COLO829 (cell line): ENCODE measurements around the gene PKD1.

ENCODE experiments used
- DNase-seq: peaks from one replicate; pipeline ENCODE4 v3.0.0; 2012; ENCODE audit warnings: low spot score

The PKD1 gene

DNA sequence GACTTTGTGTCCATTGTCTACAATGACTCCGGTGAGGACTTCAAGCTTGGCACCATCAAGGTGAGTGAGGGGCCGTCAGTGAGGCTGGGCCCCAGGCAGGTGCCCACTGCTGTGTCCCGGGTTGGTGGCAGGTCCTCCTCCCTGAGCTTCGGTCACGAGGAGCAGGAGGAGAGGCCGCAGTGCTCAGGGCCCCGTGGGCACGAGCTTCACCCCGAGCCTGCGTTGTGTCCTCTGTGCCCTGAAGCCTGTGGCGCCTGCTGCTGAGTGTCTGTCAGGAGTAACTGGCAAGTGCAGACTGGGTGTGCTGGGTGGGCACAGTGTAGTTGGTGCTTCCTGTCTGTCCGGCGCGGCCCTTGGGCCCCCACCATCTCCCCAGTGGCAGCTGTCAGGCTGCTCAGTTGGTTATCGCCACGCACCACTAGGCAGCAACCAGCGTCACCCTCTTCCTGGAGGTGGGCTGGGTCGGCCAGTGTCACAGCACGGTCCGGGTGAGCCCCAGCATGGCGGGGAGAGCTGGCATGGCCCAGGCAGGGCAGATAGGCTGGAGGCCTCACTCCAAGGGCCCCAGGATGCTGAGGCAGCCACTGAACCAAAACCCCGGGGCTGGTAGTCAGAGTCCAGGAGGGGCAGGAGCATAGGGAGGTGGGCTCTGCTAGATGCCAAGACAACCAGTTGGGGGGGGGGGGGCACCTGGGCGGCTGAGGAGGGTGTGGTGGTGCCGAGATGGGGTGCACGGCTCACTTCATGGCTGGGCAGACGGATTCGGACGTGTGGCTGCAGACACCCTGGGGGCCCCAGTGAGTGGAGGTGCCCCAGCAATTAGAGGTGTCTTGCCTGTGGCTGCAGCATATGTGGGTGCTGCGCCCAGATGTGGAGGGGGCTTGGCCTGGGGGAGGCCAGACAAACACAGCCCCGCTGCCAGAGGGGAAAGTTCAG lies 48.6 kb downstream of the PKD1 start:
- DNase-seq = no peak

DNA sequence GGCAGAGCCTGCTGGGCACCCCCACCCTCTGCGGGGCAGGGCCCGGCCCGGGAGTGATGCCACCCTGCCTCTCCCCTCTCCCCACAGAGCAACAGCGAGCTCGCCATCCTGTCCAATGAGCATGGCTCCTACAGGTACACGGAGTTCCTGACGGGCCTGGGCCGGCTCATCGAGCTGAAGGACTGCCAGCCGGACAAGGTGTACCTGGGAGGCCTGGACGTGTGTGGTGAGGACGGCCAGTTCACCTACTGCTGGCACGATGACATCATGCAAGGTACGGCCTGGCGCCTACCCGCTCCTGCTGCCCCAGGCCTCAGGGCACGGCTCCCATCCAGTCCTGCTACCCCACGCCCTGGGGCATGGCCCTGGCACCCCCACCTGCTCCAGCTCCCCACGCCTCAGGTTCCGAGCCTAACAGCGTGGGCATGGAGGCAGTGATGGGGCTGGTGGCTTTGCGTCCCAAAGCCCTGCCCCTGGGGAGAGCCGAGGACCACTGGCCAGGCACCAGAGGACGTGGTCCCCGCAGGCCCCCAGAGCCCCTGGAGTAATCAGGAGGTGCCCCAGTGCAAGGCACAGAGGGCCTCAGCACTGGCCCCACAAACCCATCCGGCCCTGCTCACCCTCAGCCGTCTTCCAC lies 49.5 kb downstream of the PKD1 start:
- no peak for DNase-seq

DNA sequence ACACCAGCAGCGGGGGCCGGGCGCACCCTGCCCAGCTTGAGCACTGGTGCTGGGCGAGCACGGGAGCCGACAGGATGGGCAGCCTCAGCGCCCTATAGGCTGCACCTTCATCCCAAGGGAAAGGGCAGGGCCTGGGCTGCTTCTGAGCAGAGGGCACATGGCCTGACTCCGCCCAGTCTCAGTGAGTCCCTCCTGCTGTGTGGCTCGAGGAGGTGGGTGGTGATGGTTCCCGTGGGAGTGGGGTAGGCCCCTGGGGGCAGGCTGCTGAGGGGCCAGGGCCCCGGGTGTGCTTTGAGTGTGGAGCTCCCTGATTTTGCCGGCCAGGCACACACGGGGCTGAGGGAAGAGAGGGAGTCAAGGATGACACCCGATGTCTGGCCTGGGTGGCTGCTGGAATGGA lies 50.0 kb downstream of the PKD1 start:
- peak; percentile 25 for DNase-seq

DNA sequence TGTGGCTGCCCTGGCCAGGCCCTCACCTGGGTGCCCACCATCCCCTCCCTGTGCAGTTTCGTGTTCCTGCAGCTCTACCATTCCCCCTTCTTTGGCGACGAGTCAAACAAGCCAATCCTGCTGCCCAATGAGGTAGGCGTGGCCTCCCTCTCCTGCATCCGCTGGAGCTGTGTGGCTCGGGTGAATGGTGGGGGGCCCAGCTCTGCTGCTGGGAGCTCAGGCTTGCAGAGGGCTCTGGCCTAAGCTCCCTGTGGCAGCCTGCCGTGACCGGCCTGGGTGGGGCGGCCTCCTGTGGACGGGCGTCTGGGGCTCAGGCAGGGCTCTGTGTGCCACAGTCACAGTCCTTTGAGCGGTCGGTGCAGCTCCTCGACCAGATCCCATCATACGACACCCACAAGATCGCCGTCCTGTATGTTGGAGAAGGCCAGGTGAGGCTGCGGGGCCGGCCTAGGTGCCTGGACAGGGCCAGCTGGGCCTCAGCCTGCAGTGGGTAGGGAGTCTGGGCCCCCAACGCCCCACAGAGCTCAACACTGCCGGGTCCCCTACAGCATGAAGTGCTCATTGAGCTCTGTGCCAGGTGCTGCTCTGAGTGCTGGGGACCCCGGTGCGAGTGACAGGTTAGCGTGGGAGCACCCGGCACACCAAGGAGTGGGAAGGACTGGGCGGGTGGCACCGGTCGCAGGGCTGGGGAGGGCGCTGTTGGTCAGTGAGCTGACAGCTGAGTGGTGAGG lies 50.6 kb downstream of the PKD1 start:
- DNase-seq = no peak

DNA sequence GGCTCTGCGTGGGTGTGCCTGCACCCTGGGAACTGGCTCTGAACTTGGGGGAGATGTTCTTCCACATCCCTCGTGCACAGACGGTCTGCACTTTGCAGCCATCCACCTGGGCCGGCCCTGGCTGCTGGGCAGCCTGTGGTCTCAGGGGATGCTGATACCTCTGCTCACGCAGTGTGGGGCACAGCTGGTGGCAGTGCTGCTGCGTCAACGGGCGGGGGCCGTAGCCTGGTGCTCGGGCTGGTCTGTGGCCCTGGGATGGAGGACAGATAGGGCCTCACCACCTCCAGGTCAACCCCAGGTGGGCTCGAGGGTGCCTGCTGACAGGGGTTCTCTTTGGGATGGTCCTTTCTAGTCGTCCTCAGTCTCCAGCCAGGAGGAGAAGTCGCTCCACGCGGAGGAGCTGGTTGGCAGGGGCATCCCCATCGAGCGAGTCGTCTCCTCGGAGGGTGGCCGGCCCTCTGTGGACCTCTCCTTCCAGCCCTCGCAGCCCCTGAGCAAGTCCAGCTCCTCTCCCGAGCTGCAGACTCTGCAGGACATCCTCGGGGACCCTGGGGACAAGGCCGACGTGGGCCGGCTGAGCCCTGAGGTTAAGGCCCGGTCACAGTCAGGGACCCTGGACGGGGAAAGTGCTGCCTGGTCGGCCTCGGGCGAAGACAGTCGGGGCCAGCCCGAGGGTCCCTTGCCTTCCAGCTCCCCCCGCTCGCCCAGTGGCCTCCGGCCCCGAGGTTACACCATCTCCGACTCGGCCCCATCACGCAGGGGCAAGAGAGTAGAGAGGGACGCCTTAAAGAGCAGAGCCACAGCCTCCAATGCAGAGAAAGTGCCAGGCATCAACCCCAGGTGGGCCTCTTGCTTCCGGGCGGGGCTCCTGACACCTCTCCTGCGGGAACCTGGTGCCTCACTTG lies 51.6 kb downstream of the PKD1 start:
- no peak for DNase-seq

DNA sequence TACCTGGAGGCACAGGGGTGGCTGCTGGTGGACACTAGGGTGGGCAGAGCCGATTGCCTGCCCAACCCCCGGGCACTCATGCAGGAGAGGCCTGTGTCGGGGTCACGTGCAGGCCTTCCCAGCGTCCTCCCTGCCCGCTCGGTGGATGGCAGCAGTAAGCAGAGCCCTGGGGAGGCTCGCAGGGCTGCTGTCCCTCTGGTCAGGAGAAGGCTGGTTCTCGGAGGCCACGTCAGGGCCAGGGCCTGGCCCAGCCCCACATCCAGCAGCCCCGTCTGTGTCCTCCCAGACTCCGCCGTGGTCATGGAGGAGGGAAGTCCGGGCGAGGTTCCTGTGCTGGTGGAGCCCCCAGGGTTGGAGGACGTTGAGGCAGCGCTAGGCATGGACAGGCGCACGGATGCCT lies 52.3 kb downstream of the PKD1 start:
- DNase-seq = no peak

DNA sequence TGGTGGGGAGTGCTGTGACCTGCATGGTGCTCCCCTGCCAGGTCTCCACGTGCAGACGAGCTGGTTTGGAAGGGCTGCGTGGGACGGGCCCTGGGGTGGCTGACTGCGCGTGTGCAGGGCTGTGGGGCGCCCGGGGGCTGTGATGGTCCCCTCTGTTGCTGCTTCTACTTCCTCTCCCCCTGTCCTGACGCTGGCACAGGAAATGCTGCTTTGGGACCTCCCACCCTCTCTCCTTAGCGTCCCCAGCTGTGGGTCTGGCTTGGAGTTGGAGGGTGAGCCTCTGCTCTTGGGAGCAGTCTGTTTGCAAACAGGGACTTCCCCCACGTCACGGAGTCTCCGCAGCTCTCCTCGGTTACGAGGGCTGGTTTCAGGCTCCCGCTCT lies 52.7 kb downstream of the PKD1 start:
- DNase-seq = no peak

DNA sequence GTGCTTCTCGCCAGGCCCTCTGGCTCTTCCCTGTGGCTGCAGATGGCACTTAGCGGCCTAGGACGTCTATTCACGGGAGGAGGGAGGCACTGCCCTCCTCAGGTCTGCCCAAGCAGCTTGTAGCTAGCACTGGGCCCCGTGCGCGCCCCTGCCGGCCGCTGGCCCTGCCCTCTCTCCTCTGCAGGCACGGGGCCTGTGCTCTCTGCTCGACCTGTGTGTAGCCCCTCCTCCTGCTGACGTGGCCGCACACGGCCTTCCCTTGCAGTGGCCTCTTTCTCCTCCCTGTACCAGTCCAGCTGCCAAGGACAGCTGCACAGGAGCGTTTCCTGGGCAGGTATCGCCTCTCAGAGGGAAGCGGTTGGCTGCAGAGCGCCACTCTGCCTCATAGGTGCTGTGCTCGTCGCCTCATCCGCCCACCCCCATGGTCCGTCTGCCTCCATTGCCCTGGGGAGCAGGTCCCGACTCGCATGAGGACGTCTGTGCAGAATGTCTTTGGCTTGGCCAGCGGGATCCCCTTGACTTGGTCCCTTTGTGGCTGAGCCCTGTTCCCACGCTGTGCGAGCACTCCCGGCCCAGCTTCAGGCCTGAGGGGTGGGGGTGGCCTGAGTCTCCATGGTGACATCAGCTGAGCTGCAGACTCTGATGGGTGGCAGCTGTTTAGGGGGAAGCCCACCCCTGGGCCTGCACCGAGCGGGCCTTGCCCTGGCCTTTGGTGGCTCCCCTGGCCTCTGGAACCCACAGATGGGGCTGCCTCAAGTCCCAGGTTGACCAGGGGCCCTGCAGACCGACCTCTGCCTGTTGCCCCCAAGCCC lies 53.3 kb downstream of the PKD1 start:
- DNase-seq = no peak

DNA sequence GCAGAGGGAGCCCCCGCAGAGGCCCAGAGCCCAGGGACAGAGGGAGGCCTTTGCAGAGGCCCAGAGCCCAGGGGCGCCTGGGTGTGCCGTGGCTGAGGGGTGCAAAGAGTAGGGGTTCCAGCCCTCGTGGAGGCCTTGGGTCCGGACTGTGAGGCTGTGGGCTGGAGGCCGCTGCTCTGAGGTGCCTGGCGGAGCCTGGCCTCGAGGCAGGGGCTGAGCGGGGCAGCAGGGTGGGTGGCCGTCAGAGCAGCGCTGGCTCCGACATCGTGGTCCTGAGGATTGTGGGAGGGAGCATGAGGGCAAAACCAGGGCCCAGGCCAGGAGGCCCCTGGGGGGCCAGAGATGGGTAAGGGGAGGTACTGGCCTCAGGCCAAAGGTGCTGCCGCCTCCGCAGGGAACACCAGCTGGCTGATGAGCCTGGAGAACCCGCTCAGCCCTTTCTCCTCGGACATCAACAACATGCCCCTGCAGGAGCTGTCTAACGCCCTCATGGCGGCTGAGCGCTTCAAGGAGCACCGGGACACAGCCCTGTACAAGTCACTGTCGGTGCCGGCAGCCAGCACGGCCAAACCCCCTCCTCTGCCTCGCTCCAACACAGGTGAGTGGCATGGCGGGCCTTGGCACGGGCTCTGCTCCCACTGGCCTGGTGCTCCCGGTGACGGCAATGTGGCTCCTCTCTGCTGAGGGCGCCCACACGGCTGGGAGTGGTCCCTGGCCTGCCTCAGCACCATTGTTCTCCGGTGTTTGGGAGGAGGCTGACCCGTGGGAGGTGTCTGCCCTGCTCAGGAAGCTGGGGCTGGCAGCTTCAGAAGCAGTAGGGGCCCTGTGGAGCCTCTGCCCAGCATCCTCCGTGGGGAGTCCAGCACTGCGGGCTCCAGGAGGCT lies 54.3 kb downstream of the PKD1 start:
- no peak for DNase-seq

DNA sequence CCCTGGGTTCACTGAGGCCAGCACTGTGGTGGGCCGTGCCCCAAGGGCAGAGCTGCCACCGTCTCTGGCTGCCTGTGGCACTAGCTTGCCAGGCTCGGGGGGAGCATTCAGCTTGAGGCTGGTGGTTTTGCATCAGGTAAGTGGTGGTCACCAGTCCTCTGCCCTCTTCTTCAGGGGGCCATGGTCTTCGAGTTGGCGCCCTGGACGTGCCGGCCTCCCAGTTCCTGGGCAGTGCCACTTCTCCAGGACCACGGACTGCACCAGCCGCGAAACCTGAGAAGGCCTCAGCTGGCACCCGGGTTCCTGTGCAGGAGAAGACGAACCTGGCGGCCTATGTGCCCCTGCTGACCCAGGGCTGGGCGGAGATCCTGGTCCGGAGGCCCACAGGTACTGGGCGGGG lies 55.7 kb downstream of the PKD1 start:
- no peak for DNase-seq

DNA sequence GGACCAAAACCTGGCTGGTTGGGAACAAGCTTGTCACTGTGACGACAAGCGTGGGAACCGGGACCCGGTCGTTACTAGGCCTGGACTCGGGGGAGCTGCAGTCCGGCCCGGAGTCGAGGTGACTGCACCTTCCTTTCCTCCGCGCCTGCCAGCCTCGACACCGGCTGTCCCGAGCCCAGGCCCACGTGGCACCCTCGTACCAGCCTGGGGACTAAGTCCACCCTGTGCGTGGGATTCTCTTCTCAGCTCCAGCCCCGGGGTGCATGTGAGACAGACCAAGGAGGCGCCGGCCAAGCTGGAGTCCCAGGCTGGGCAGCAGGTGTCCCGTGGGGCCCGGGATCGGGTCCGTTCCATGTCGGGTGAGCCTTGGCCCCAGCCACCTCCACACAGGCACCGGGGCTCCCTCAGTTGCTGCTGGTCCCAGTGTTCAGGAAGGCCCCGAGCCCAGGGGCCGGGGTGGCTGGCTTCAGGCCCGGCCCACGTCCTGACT lies 56.3 kb downstream of the PKD1 start:
- DNase-seq = no peak

DNA sequence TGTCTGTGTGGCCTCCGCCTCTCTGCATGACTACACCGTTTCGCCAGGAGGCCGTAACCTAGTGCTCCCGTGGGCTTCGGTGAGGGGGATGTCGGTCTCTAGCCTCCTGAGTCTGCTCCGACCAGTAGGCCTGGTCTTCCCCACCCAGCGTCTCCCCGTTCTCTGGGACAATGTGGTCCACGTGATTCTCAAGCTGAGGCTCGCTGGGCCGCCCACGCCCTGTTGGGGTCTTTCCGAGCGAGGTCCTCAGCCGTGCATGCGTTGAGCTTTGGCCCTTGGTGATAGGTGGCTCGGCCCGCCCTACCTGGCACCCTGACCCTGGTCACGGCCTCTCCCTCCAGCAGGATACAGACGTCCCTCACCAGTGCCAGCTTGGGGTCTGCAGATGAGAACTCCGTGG lies 57.0 kb downstream of the PKD1 start:
- no peak for DNase-seq

DNA sequence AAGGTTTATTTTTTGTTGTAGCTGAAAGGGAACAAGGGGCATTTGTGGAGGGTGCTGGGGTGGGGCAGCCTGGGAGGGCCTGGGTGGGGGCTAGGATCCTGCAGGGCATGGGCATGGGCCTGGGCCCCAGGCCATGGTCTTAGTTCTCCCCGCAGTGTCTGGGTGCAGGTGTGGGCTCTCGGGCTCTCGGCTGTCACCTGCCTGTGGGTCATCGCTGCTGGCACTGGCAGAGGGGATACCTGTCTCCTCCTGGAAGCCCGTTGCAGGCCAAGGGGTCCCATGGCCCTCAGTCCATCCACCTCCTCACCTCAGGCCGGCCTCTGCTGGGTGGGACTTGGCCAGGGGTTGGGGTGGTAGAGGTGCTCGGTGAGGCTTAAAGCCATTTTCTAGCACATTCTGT lies 57.6 kb downstream of the PKD1 start:
- DNase-seq = no peak

DNA sequence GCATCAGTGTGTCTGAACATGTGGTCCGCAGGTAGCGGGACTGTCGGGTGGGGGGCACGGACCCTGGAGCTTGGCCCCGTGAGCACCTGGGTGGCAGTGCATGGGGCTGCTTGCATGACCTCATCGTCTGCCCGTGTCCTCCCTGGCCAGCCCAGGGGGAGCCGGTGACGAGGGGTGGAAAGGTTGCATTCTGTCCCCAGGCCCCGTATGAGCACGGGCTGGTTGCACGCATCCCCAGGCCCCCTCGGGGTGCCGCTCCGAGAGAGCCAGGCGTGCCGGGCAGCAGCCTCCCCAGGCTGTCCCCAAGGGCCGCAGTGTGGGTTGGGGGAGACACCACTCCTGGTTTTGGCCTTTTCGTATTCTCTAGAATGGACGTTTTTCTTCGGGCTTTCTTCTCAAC lies 58.0 kb downstream of the PKD1 start:
- no peak for DNase-seq

DNA sequence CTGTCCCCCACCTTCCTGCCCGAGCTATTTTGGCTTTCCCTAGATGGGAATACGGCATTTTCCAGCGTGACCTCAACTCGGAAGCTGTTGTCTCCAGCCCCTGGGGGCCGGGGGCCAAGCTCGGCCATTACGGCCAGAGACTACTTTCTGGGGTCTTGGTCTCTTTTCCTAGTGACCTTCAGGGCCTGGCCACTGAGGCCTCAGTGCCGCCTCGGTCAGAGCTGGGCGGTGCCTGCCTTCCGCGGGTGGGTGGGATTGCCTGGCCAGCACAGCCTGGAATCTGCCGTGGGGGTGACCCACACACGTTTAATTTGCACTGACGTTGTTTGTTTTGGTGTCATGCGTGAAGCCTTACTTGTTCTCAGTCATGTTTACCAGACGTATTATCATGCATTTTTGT lies 58.7 kb downstream of the PKD1 start:
- no peak for DNase-seq

DNA sequence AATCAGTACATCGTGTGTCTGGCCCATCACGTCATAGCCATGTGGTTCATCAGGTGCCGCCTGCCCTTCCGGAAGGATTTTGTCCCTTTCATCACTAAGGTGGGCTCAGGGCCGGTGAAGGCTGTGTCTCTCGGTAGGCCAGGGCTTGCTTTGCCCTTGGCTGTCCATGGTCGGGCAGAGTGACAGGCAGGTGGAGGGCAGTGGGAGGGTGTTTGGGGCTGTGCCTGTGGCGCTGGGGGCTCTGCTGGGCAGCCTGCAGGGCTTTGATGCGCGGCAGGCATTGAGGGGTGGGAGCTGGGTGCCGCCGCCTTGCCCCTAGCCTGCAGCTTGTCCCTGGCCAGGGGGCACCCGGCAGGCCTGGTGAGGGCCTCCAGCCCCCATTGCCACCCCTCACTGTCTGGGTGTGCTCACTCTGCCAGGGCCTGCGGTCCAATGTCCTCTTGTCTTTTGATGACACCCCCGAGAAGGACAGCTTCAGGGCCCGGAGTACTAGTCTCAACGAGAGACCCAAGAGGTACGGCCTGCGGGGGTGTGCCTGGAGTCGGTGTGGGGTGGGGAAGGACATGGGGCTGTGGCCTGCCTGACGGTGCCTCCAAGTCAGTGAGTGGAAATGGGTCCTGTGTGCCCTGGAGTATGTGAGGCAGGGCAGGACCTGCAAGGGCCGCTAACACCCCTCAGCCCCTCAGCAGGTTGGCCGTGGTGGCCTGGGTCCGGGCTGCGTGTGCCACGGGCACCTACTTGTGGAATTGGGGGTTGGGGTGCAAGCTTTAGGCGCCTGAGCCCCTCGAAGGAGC lies 59.4 kb downstream of the PKD1 start:
- DNase-seq = no peak

DNA sequence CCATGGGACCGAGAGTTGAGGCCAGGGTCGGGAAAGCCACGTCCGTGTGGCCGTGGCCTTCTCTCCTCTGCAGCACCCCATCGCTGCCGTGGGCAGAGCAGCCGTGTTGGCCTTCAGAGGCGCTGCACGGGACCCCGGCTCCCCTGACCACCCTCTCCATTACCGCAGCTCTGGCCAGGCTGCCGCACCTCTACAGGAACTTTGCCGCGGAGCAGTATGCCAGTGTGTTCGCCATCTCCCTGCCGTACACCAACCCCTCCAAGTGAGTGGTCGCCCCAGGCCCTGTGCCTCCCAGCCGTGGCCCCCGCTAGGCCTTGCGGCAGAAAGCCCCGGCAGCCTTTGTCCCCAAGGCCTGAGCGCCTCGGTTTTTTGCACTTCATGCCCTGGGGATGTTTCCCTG lies 60.1 kb downstream of the PKD1 start:
- DNase-seq = no peak

DNA sequence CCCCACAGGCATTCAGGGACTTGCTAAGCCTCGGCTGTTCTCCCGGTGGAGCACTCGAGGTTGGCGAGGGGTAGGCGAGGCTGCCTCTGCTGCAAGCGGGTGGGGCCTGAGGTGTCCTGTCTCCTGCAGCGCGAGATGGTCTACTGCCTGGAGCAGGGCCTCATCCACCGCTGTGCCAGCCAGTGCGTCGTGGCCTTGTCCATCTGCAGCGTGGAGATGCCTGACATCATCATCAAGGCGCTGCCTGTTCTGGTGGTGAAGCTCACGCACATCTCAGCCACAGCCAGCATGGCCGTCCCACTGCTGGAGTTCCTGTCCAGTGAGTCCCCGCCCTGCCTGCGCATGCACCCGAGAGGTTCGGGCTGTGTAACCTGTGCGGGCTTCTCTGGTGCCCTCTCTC lies 61.6 kb downstream of the PKD1 start:
- no peak for DNase-seq

DNA sequence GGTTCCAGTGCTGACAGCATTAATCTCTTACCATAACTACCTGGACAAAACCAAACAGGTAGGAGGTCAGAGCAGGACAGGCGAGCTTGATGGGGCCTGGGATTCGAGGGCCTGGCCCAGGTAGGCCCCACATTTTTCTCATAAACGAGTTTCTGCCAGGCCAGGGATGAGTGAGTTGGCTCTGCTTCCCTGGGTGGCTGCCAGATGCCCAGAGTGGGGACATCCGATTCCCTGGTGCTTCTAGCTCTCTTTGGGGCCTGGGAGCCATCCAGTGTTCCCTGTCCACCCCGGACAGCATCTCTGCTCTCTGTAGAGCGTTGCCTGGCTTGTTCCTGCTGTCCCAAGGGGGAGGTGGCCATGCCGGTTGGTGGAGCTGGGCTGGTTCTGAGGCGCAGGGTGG lies 62.8 kb downstream of the PKD1 start:
- no peak for DNase-seq
